Breast epithelium (tissue), 4 donors: ENCODE measurements around the gene FMNL2. TPM values are rescaled to one million over a fixed set of nuclear protein-coding genes. Genes with fewer than 3 reads are reported as not detected.

Source experiments
- DNase-seq, 2 donors: peaks; one replicate each; pipeline ENCODE4 v3.0.0-alpha.2; 2019; ENCODE audit warnings: low spot score in 2 of 2
- H3K27ac ChIP-seq, 2 donors: fragments of 200-600 bp; sonication (generic) in 1 of 2; one replicate each; pipeline ENCODE4 v1.5.1; 2016 to 2019; ENCODE audit warnings: mild to moderate bottlenecking in 1 of 2
- H3K27me3 ChIP-seq, 2 donors: fragments of 200-600 bp; sonication (generic) in 1 of 2; one replicate each; pipeline versions ENCODE4 v1.5.1 to v1.6.0; 2017 to 2019; ENCODE audit warnings: control low read depth in 1 of 2, mild to moderate bottlenecking in 1 of 2
- H3K36me3 ChIP-seq: fragments of 200-600 bp; one replicate; pipeline ENCODE4 v1.5.1; 2019
- H3K4me1 ChIP-seq, 2 donors: fragments of 200-600 bp; sonication (generic); one replicate each; pipeline ENCODE4 v1.5.1; 2016 to 2019; ENCODE audit warnings: control low read depth in 1 of 2
- H3K4me3 ChIP-seq, 3 donors: fragments of 200-600 bp; sonication (generic); 1 replicate in 2 of 3; 2 replicates in 1 of 3; pipeline ENCODE4 v1.5.1; 2016 to 2019; ENCODE audit warnings: mild to moderate bottlenecking in 3 of 3, moderate library complexity in 2 of 3
- H3K9me3 ChIP-seq, 2 donors: fragments of 200-600 bp; sonication (generic) in 1 of 2; one replicate each; pipeline ENCODE4 v1.5.1; 2016 to 2019; ENCODE audit warnings: control low read depth in 1 of 2
- POLR2A ChIP-seq: fragments of 450-650 bp; IDR thresholded peaks from one replicate; pipeline ENCODE4 v1.6.1; 2016; ENCODE audit warnings: antibody characterized with exemption, mild to moderate bottlenecking, moderate library complexity
- POLR2AphosphoS5 ChIP-seq, 3 donors: sonication (generic); formaldehyde crosslinking; IDR thresholded peaks; one replicate each; pipeline ENCODE4 v1.6.1; 2017; ENCODE audit warnings: antibody characterized with exemption in 3 of 3
- intact Hi-C: fragments of 100-400 bp; cut with DNase I; formaldehyde crosslinking; loops from one replicate; pipeline ENCODE4 v1.15.1; 2023; ENCODE audit warnings: low total_unique reads
- total RNA-seq, 3 donors: library from RNA; depleted of rRNA; stranded (reverse); fragments of >200 nt; gene quantifications; one replicate each; pipeline ENCODE4 v1.1.0, GENCODE V29; 2016
- TF ChIP-seq, protein P1 (sequence below), 3 donors: fragments of 450-650 bp; IDR thresholded peaks; one replicate each; pipeline ENCODE4 v1.5.1; 2016 to 2017; ENCODE audit warnings: antibody characterized with exemption in 3 of 3, mild to moderate bottlenecking in 3 of 3, moderate library complexity in 3 of 3

The FMNL2 gene
- total RNA-seq, 3 donors from 2014 or later: 36.1 to 78.1 (median 40.0) TPM

DNA sequence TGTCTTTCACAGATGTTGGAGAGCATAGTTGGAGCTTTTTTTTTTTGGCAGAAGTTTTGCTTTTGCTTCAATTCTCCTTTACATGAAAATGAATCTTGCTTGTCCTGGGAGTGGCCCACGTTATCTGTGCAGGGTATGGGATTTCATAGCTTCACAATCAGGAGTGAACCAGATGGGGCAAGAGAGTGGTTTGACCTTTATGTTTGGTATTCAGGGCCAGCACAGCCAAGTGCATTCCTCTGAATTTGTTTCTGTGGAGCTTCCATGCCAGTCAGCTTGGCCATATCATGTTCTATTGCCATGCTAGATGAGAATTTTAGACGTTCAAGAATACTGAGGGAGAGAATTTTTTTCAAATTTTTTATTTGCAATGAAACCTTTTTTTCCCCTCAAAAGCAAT lies 265.7 kb downstream of the FMNL2 start:
- Histone ChIP-seq H3K4me3 (no peak overlapping the region), H3K27me3 (no peaks in the 10 kb centered on the region), H3K9me3 (no peaks in the 10 kb centered on the region), H3K4me1 (no peaks in the 10 kb centered on the region), H3K36me3 (no peaks in the 10 kb centered on the region), H3K27ac (no peak overlapping the region)
- no peak for DNase-seq
- TF ChIP-seq POLR2A (no peak), POLR2AphosphoS5 (IDR thresholded peaks at IDR 0.05) (no peak)
- TF ChIP-seq, protein P1, sequence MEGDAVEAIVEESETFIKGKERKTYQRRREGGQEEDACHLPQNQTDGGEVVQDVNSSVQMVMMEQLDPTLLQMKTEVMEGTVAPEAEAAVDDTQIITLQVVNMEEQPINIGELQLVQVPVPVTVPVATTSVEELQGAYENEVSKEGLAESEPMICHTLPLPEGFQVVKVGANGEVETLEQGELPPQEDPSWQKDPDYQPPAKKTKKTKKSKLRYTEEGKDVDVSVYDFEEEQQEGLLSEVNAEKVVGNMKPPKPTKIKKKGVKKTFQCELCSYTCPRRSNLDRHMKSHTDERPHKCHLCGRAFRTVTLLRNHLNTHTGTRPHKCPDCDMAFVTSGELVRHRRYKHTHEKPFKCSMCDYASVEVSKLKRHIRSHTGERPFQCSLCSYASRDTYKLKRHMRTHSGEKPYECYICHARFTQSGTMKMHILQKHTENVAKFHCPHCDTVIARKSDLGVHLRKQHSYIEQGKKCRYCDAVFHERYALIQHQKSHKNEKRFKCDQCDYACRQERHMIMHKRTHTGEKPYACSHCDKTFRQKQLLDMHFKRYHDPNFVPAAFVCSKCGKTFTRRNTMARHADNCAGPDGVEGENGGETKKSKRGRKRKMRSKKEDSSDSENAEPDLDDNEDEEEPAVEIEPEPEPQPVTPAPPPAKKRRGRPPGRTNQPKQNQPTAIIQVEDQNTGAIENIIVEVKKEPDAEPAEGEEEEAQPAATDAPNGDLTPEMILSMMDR (IDR thresholded peaks at IDR 0.05): no peak
- intact Hi-C loops: no loop called here

DNA sequence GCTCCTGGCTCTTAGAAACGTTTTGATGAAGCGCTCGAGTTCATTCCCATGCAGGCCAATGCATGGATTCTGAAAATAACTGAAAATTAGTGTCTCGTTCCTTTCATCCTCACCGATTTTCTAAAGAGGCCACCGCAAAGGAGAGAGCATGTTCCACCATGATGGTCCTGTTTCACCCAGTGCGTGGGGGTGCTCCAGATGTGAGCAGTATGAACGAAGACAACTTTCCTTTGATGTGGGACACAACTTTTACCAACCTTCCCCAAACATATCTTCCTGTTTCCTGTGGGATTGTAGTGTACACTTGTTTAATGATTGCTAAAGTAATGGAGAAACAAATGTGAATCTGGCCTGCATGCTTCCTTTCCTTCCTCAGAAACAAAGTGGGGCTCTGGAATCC lies 267.8 kb downstream of the FMNL2 start:
- Histone ChIP-seq H3K4me1 (no peaks in the 10 kb centered on the region), H3K27me3 (no peaks in the 10 kb centered on the region), H3K36me3 (no peaks in the 10 kb centered on the region), H3K4me3 (no peak overlapping the region), H3K27ac (no peak overlapping the region), H3K9me3 (no peaks in the 10 kb centered on the region)
- no peak for DNase-seq
- TF ChIP-seq, protein P1 (IDR thresholded peaks at IDR 0.05): no peak
- no peak for TF ChIP-seq POLR2AphosphoS5 (IDR thresholded peaks at IDR 0.05)
- no peak for TF ChIP-seq POLR2A
- intact Hi-C loops: no loop called here

DNA sequence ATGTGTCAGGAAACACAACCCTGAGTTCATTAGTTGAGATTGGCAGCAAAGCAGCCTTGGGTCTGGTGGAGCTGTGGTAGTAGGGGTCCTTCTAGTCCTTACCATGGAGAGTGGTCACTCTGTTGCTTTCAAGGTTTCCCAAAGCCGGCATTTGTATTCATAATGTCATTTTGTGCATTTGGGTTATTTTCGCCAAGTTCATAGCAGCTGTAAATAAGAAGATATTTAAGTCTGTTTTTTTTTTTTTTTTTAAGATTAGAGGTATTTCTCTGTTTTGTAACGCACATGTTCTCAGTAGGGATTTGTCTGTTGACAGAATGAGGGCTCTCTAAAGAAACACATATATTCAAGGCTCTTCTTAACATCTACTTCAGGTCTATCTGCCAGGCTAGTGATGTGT lies 268.2 kb downstream of the FMNL2 start:
- intact Hi-C loops: no loop called here

DNA sequence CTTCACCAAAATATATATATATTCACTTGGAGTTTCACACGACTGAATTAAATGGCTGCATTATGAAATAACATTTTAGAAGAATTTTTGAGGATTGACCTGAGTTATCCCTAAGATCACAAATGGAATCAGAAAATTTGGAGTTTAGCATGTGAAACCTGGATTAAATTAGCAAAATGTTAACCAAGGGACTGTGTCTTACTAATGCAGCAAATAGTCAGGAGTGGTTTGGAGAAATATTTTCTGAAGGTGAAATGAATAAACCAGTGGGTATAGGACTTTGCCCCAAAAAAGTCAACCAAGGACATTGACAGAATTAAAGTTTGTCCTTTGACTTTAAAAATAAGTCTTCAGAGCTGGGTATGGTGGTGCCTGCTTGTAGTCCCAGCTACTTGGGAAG lies 271.1 kb downstream of the FMNL2 start:
- no peak overlapping the region for H3K4me3 ChIP-seq
- intact Hi-C loops: no loop called here
- no peaks in the 10 kb centered on the region for H3K4me1 ChIP-seq
- H3K9me3 ChIP-seq: no peaks in the 10 kb centered on the region
- H3K27ac ChIP-seq: no peak overlapping the region
- H3K36me3 ChIP-seq: no peaks in the 10 kb centered on the region
- DNase-seq: no peak
- TF ChIP-seq, protein P1 (IDR thresholded peaks at IDR 0.05): no peak
- no peak for TF ChIP-seq POLR2AphosphoS5 (IDR thresholded peaks at IDR 0.05)
- TF ChIP-seq POLR2A: no peak
- H3K27me3 ChIP-seq: no peaks in the 10 kb centered on the region

More for the DNA sequence above, 268.2 kb downstream of the FMNL2 start:
- H3K27me3 ChIP-seq: no peaks in the 10 kb centered on the region
- H3K4me1 ChIP-seq: no peaks in the 10 kb centered on the region
- no peak for DNase-seq
- no peak overlapping the region for H3K4me3 ChIP-seq
- TF ChIP-seq POLR2A: no peak
- TF ChIP-seq POLR2AphosphoS5 (IDR thresholded peaks at IDR 0.05): no peak
- TF ChIP-seq, protein P1 (IDR thresholded peaks at IDR 0.05): no peak
- no peaks in the 10 kb centered on the region for H3K36me3 ChIP-seq
- no peaks in the 10 kb centered on the region for H3K9me3 ChIP-seq
- H3K27ac ChIP-seq: no peak overlapping the region

DNA sequence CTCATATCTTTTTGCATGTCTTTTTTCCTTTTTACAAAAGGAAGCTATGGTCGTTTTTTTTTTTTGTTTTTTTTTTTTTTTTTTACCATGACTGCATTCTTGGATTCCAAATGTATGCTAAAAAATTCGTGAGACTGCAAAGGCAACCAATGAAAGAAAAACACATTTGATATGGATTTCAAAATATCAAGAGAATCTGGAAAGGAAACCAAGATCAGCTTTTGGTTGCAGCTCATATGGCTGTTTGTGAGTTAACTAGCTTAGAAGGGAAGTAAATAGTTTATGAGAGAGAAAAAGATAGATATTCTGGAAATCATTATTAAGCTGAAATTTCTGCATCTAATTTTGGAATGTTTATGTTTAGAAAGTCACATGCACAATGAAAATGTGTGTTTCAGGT lies 272.0 kb downstream of the FMNL2 start:
- H3K4me1 ChIP-seq: no peaks in the 10 kb centered on the region
- intact Hi-C loops: no loop called here
- no peaks in the 10 kb centered on the region for H3K9me3 ChIP-seq
- TF ChIP-seq POLR2A: no peak
- TF ChIP-seq POLR2AphosphoS5 (IDR thresholded peaks at IDR 0.05): no peak
- TF ChIP-seq, protein P1 (IDR thresholded peaks at IDR 0.05): no peak
- no peak overlapping the region for H3K4me3 ChIP-seq
- no peaks in the 10 kb centered on the region for H3K27me3 ChIP-seq
- H3K36me3 ChIP-seq: no peaks in the 10 kb centered on the region
- no peak for DNase-seq
- H3K27ac ChIP-seq: no peak overlapping the region
